Transverse colon (tissue), 4 donors: Measurements from ENCODE around the gene BCKDHA. TPM values are rescaled to one million over a fixed set of nuclear protein-coding genes. Genes with fewer than 3 reads are reported as not detected.

Experiments
- DNase-seq: peaks from one replicate; pipeline ENCODE4 v3.0.0-alpha.2; 2019
- H3K27ac ChIP-seq, 4 donors: fragments of 200-600 bp; sonication (generic); 2 replicates each; pipeline ENCODE4 v1.5.1; 2016 to 2018; ENCODE audit warnings: inconsistent platforms in 4 of 4
- H3K27me3 ChIP-seq: fragments of 200-600 bp; sonication (generic); 2 replicates; pipeline ENCODE4 v1.5.1; 2017; ENCODE audit warnings: inconsistent platforms
- H3K36me3 ChIP-seq, 4 donors: fragments of 200-600 bp; sonication (generic); 2 replicates each; pipeline ENCODE4 v1.5.1; 2017 to 2019; ENCODE audit warnings: inconsistent platforms in 4 of 4
- H3K4me1 ChIP-seq, 4 donors: fragments of 200-600 bp; sonication (generic); 2 replicates each; pipeline ENCODE4 v1.5.1; 2017 to 2020; ENCODE audit warnings: inconsistent platforms in 4 of 4
- H3K4me3 ChIP-seq, 4 donors: fragments of 200-600 bp; sonication (generic); 1 replicate in 1 of 4; 2 replicates in 3 of 4; pipeline versions ENCODE4 v1.5.1 to v1.6.1; 2017 to 2019; ENCODE audit warnings: inconsistent platforms in 4 of 4
- H3K9me3 ChIP-seq, 2 donors: fragments of 200-600 bp; sonication (generic); 2 replicates each; pipeline ENCODE4 v1.5.1; 2017 to 2019; ENCODE audit warnings: inconsistent platforms in 2 of 2
- CTCF ChIP-seq, 5 experiments: fragments of 200-600 bp in 3 of 5; fragments of 450-650 bp in 2 of 5; sonication (generic) in 3 of 5; IDR thresholded peaks; 1 replicate in 2 of 5; 2 replicates in 3 of 5; pipeline ENCODE4 v1.5.1; 2016 to 2017; ENCODE audit warnings: antibody characterized with exemption in 5 of 5, inconsistent platforms in 3 of 5, mild to moderate bottlenecking in 2 of 5, moderate library complexity in 1 of 5
- EP300 ChIP-seq: sonication (generic); formaldehyde crosslinking; IDR thresholded peaks from one replicate; pipeline ENCODE4 v1.6.1; 2017; ENCODE audit warnings: antibody characterized with exemption, low read depth
- POLR2A ChIP-seq: fragments of 450-650 bp; IDR thresholded peaks from one replicate; pipeline ENCODE4 v1.6.1; 2016; ENCODE audit warnings: antibody characterized with exemption, mild to moderate bottlenecking, moderate library complexity
- POLR2AphosphoS5 ChIP-seq, 3 donors: sonication (generic); formaldehyde crosslinking; IDR thresholded peaks; one replicate each; pipeline ENCODE4 v1.6.1; 2016; ENCODE audit warnings: antibody characterized with exemption in 3 of 3
- WGBS, 2 donors: methylation state at CpG; one replicate each; pipeline ENCODE4 v1.1.5; 2018; ENCODE audit warnings: low coverage in 1 of 2; 5-methylcytosine and 5-hydroxymethylcytosine counted together
- in situ Hi-C, 4 donors: fragments of 200-750 bp; cut with MboI; loops; one replicate each; pipeline versions ENCODE4 v1.15.0 to v1.15.1; 2017; ENCODE audit warnings: low sequenced_read_pairs in 3 of 4, low pct_ligation_motif_present in 1 of 4, low pct_unique_long_range_greater_than_20kb in 1 of 4
- intact Hi-C: fragments of 100-400 bp; cut with DNase I; formaldehyde crosslinking; loops from one replicate; pipeline ENCODE4 v1.15.1; 2023; ENCODE audit warnings: low total_unique reads
- total RNA-seq, 4 donors: library from RNA; depleted of rRNA; stranded (reverse); fragments of >200 nt; gene quantifications; one replicate each; pipeline ENCODE4 v1.1.0, GENCODE V29; 2016

Gene BCKDHA
- total RNA-seq, 4 donors from 2014 or later, result 12.0 to 29.9 (median 20.9) TPM

GRCh38 chr19:41447732-41448332 is 50.2 kb downstream of the BCKDHA start:
- H3K36me3 ChIP-seq, result no peaks in the 10 kb centered on the region
- no peak for TF ChIP-seq EP300
- no peak for TF ChIP-seq CTCF (IDR thresholded peaks at IDR 0.05)
- no peak for TF ChIP-seq POLR2A
- TF ChIP-seq POLR2AphosphoS5 (IDR thresholded peaks at IDR 0.05), result no peak
- peaks cover 21% of the 10 kb centered on the region for H3K27me3 ChIP-seq
- H3K4me3 ChIP-seq, result no peak overlapping the region
- WGBS, 2 donors, result 58 to 63% methylated on average over 11 to 12 of the region's 12 CpGs
- in situ Hi-C loops (loop anchor here in 2 of 4 donors (5.0 to 10.0 kb wide), 2 partner anchors 124 to 127 kb away; partner anchors contain the start of gene CEACAM21 (in 1 of the 2)), intact Hi-C loops (loop anchor here (5.0 kb wide), 1 partner anchor 124 kb away; no protein-coding TSS in a partner anchor)
- H3K9me3 ChIP-seq, result no peaks in the 10 kb centered on the region
- DNase-seq, result no peak
- H3K4me1 ChIP-seq, result peaks cover 0 to 5% (median 0%) of the 10 kb centered on the region in 4 donors
- H3K27ac ChIP-seq, result no peak overlapping the region

GRCh38 chr19:41449079-41449864 is 51.7 kb downstream of the BCKDHA start:
- in situ Hi-C loops, result loop anchor here in 2 of 4 donors (5.0 to 10.0 kb wide), 2 partner anchors 123 to 126 kb away; partner anchors contain the start of gene CEACAM21 (in 1 of the 2)
- Histone ChIP-seq H3K9me3 (no peaks in the 10 kb centered on the region), H3K27me3 (peaks cover 21% of the 10 kb centered on the region), H3K36me3 (no peaks in the 10 kb centered on the region), H3K4me3 (peak overlapping the region in 1 of 4 donors; percentile 20), H3K27ac (no peak overlapping the region), H3K4me1 (peaks cover 0 to 5% (median 0%) of the 10 kb centered on the region in 4 donors)
- intact Hi-C loops, result loop anchor here (5.0 kb wide), 1 partner anchor 123 kb away; no protein-coding TSS in a partner anchor
- TF ChIP-seq CTCF (IDR thresholded peaks at IDR 0.05), result peak; percentile 94 to 99 (median 98)
- TF ChIP-seq EP300, result no peak
- no peak for TF ChIP-seq POLR2AphosphoS5 (IDR thresholded peaks at IDR 0.05)
- no peak for TF ChIP-seq POLR2A
- DNase-seq, result peak; percentile 78
- WGBS, 2 donors, result 6 to 7% methylated on average over 3 to 22 of the region's 22 CpGs

GRCh38 chr19:41449865-41450178 is 52.2 kb downstream of the BCKDHA start:
- in situ Hi-C loops, result loop anchor here (5.0 to 25.0 kb wide), 3 partner anchors 112 to 125 kb away; partner anchors contain the start of gene CEACAM21 (in 2 of the 4)
- whole genome bisulfite sequencing, 2 donors, result 44% methylated on average over 3 of the region's 3 CpGs; no CpG with 5 or more reads in 1 of the 2 donors
- no peaks in the 10 kb centered on the region for H3K36me3 ChIP-seq
- no peak overlapping the region for H3K27ac ChIP-seq
- no peaks in the 10 kb centered on the region for H3K9me3 ChIP-seq
- H3K27me3 ChIP-seq, result peaks cover 21% of the 10 kb centered on the region
- intact Hi-C loops, result loop anchor here (5.0 kb wide), 1 partner anchor 122 kb away; no protein-coding TSS in a partner anchor
- no peak for TF ChIP-seq CTCF (IDR thresholded peaks at IDR 0.05)
- TF ChIP-seq POLR2AphosphoS5 (IDR thresholded peaks at IDR 0.05), result no peak
- TF ChIP-seq POLR2A, result no peak
- TF ChIP-seq EP300, result no peak
- DNase-seq, result no peak
- H3K4me1 ChIP-seq, result peaks cover 0 to 5% (median 0%) of the 10 kb centered on the region in 4 donors
- H3K4me3 ChIP-seq, result no peak overlapping the region
